ENCODE data around the gene SNRNP200.
A peak's percentile ranks its signal among the peaks of the same experiment; 100 is the strongest.
"Not testable (repeated sequence)": the region's sequence is repeated elsewhere in the genome, so short reads cannot be mapped to it uniquely, and the experiment has no call there.

The SNRNP200 gene

GRCh38 chr2:96325041-96325883 is 19.9 kb upstream of the SNRNP200 start, which contains the start of gene ITPRIPL1:
Gene ITPRIPL1, plus strand, starts transcription at chr2:96325317. Its CDS starts 523 bp downstream, at chr2:96325840.
- peak in 1 of 3 donors; percentile 23 for DNase-seq (ENCODE audit: low read depth in 3 of 3, low spot score in 1 of 3)

- DNase-seq (ENCODE audit: low read depth in 3 of 3, low spot score in 1 of 3), result no peak
Measured at GRCh38 chr2:96324721-96325040, 19.3 kb upstream of the SNRNP200 start.

- DNase-seq (ENCODE audit: low read depth in 3 of 3, low spot score in 1 of 3), result no peak
Measured at GRCh38 chr2:96323849-96324248, 18.5 kb upstream of the SNRNP200 start.

- no peak for DNase-seq (ENCODE audit: low read depth in 3 of 3, low spot score in 1 of 3)
Measured at GRCh38 chr2:96320728-96321622, 15.6 kb upstream of the SNRNP200 start.

- DNase-seq (ENCODE audit: low read depth in 3 of 3, low spot score in 1 of 3), result no peak
Measured at GRCh38 chr2:96320326-96320725, 15.0 kb upstream of the SNRNP200 start.

GRCh38 chr2:96319396-96319795 is 14.1 kb upstream of the SNRNP200 start:
- no peak for DNase-seq (ENCODE audit: low read depth in 3 of 3, low spot score in 1 of 3)

- no peak for DNase-seq (ENCODE audit: low read depth in 3 of 3, low spot score in 1 of 3)
Measured at GRCh38 chr2:96318723-96319122, 13.4 kb upstream of the SNRNP200 start.

- no peak for DNase-seq (ENCODE audit: low read depth in 3 of 3, low spot score in 1 of 3)
Measured at GRCh38 chr2:96317584-96317997, 12.2 kb upstream of the SNRNP200 start.

- no peak for DNase-seq (ENCODE audit: low read depth in 3 of 3, low spot score in 1 of 3)
Measured at GRCh38 chr2:96316999-96317398, 11.7 kb upstream of the SNRNP200 start.

GRCh38 chr2:96315400-96316071 is 10.2 kb upstream of the SNRNP200 start:
- no peak for DNase-seq (ENCODE audit: low read depth in 3 of 3, low spot score in 1 of 3)

GRCh38 chr2:96315005-96315399 is 9.7 kb upstream of the SNRNP200 start:
- no peak for DNase-seq (ENCODE audit: low read depth in 3 of 3, low spot score in 1 of 3)

- DNase-seq (ENCODE audit: low read depth in 3 of 3, low spot score in 1 of 3), result no peak
Measured at GRCh38 chr2:96308248-96308647, 2.9 kb upstream of the SNRNP200 start.

GRCh38 chr2:96306370-96306769 is 1.0 kb upstream of the SNRNP200 start:
- DNase-seq (ENCODE audit: low read depth in 3 of 3, low spot score in 1 of 3), result no peak

- no peak for DNase-seq (ENCODE audit: low read depth in 3 of 3, low spot score in 1 of 3)
Measured at GRCh38 chr2:96305979-96306308, 598 bp upstream of the SNRNP200 start.

GRCh38 chr2:96304606-96305005 is 740 bp downstream of the SNRNP200 start:
- DNase-seq (ENCODE audit: low read depth in 3 of 3, low spot score in 1 of 3), result no peak

GRCh38 chr2:96301865-96302264 is 3.5 kb downstream of the SNRNP200 start:
- DNase-seq (ENCODE audit: low read depth in 3 of 3, low spot score in 1 of 3), result no peak

- DNase-seq (ENCODE audit: low read depth in 3 of 3, low spot score in 1 of 3), result no peak
Measured at GRCh38 chr2:96296925-96297324, 8.4 kb downstream of the SNRNP200 start.

- DNase-seq (ENCODE audit: low read depth in 3 of 3, low spot score in 1 of 3), result not testable (repeated sequence)
Measured at GRCh38 chr2:96294271-96294670, 11.1 kb downstream of the SNRNP200 start.

GRCh38 chr2:96291751-96292150 is 13.6 kb downstream of the SNRNP200 start:
- DNase-seq (ENCODE audit: low read depth in 3 of 3, low spot score in 1 of 3), result no peak

- no peak for DNase-seq (ENCODE audit: low read depth in 3 of 3, low spot score in 1 of 3)
Measured at GRCh38 chr2:96287273-96287856, 18.0 kb downstream of the SNRNP200 start.

GRCh38 chr2:96276787-96277499 is 28.4 kb downstream of the SNRNP200 start:
- DNase-seq (ENCODE audit: low read depth in 3 of 3, low spot score in 1 of 3), result no peak

Measured in stimulated activated CD4-positive, alpha-beta T cell treated with anti-CD3 and anti-CD28 coated beads, TNF-alpha, amount 100 ng/mL, for 1 hour (primary cell).